COLO829 (cell line): ENCODE results near the gene LRMDA.

ENCODE experiments used
- DNase-seq: peaks from one replicate; pipeline ENCODE4 v3.0.0; 2012; ENCODE audit warnings: low spot score

The LRMDA gene

GRCh38 chr10:75836064-75836463, 404.6 kb downstream of the LRMDA start:
- no peak for DNase-seq

- no peak for DNase-seq
These were observed 407.1 kb downstream of the LRMDA start for GRCh38 chr10:75838486-75838885.

GRCh38 chr10:75839020-75839419, 407.6 kb downstream of the LRMDA start:
- no peak for DNase-seq

- DNase-seq = no peak
These were observed 409.8 kb downstream of the LRMDA start for GRCh38 chr10:75841266-75841665.

GRCh38 chr10:75845176-75845947, 413.9 kb downstream of the LRMDA start:
- DNase-seq = no peak

DNA sequence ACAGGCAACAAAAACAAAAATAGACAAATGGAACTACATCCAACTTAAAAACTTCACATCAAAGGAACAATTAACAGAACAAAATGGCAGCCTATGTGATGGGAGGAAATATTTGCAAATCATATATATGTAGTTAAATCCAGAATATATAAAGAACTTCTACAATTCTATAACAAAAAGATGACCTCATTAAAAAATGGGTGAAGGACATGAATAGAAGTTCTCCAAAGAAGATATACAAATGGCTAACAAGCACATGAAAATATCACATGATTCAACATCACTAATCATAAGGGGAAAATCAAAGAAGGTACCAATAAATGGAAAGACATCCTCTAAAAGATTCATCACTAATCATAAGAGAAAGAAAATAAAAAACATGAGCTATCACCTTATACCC, 416.1 kb downstream of the LRMDA start:
- no peak for DNase-seq

- no peak for DNase-seq
These were observed 420.3 kb downstream of the LRMDA start for GRCh38 chr10:75851580-75852345.

DNA sequence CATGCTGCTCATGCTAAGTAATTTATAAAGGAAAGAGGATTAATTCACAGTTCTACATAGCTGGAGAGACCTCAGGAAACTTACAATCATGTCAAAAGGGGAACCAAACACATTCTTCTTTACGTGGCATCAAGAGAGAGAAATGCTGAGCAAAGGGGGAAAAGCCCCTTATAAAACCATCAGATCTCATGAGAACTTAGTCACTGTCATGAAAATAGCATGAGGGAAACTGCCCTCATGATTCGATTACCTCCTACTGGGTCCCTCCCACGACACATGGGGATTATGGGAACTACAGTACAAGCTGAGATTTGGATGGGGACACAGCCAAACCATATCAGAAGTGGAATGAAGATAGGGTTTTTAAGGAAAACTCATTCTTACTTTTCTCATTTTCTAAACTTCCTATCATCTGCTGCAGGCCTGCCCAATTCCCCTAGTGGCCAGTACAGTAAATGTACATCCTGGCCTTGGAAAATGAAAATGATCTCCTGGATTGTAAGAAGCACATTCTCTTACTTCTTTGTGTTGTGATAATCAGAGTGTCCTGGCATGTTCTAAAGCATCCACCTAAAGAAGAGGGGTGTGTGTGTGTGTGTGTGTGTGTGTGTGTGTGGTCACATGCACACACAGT, 421.5 kb downstream of the LRMDA start:
- peak; percentile 6 for DNase-seq

DNA sequence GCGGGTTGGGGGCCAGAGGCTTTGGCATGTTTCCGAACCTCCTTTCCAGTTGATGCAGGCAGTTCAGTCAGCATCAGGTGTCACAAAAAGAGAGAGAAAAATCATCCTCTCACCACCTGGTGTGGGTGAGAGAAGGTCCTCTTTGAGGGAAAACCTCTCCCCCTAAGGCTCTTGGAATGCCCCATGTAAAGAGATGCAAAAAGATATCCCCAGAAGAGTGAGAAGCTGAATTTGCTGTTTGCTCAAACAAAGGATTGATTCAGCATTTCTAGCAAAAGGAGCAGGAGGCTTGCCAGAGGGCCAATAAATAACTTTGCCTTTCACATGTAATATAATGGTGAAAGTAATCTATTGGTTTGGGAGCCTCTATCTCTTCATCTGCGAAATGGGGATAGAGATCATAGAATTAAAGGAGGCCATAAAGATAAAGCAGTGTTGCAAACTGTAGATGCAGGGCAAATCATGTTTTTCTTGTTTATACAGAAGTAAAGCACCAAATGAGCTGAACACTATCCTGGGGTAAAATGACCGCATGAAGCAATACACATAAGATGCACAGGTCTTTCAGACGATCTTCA, 425.9 kb downstream of the LRMDA start:
- DNase-seq = peak; percentile 0

- DNase-seq = no peak
These were observed 426.5 kb downstream of the LRMDA start for GRCh38 chr10:75857896-75858295.

- no peak for DNase-seq
These were observed 426.9 kb downstream of the LRMDA start for GRCh38 chr10:75858339-75858738.

DNA sequence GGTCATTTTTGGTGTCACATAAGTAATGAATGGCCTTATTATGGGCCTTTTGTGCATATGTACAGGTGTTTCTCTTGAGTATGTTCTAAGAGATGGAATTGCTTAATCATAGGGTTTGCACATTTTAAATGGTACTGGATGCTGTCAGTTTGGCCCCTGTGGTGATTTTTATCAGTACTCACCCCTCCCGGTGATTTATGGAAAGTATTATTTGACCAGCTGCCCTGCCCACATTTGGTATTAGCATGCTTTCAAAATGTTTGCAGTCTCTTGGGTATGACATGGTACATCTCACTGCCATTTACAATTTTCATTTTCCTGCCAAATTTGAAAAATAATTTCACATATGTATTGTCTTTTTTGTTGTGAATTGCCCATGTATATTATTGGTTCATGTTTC, 427.7 kb downstream of the LRMDA start:
- DNase-seq = no peak

DNA sequence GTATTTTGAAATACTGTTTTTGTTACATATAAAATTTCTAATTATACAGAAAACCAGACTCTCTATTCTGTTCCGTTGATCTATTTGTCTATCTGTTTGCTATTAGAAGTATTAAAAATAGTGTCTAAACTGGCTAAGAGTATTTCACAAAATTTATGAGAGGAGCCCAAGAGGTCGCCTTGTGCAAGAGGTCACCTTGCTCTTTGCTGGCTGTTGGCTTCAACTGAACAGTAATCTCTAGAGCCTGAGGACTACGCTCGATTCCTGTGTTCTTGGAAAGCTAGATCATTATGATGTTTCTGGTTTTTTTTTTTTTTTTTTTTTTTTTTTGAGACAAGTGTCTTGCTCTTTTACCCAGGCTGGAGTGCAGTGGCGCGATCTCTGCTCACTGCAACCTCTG, 428.6 kb downstream of the LRMDA start:
- DNase-seq = no peak

- DNase-seq = no peak
These were observed 430.2 kb downstream of the LRMDA start for GRCh38 chr10:75861582-75861981.

- DNase-seq = no peak
These were observed 431.5 kb downstream of the LRMDA start for GRCh38 chr10:75862935-75863334.

DNA sequence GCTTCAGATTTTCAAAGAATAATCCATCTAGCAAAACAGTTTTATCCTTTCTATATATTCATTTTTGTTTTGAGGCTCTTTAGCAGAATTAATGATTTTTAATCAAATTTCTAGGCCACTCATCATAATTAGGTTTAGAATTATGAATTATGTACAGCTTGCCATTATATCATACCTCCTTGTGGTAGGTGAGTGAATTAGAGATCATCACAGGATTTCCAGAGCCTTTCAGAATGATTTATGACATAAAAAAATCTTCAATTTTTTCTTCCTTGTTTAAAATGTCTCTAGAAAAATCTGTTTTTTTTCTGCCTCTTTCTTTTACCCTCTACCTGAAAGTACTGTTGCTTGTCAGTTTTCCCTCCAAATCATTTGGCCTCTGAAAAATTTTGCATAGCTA, 433.3 kb downstream of the LRMDA start:
- no peak for DNase-seq

GRCh38 chr10:75865413-75866299, 434.2 kb downstream of the LRMDA start:
- no peak for DNase-seq

DNA sequence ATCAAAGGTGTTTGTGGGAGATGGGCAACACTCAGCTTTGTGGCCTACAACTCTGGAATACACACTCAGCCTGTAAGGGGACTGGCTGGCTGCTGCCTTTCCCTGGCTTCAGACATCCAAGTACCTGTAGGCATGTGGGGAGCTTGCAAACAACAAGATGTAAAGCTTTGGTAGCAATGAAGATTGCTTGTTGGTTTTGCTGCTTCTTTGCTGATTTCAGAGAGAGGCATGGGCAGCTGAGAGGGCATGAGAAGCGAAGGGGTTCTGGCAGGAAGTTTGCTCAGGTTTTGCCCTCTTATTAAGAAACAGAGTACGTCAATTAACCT, 434.8 kb downstream of the LRMDA start:
- DNase-seq = no peak

DNA sequence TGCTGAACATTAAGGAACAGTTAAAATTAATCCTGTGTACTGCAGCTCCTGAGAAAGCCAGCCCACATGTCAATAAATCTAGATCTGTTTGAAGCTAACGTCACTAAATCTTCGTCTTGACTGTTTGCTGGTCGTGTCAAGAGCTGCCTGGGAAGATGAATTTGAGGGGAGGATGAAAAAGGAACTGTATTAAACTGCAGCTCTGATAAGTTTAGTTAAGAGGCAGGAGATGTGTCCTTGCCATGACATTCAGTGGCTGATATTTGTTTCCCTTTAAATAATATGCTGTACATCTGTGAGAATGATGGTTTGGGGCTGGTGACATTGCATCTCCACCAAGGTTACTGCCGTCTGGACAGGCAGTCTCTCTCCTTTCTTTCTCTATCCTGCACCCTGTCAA, 435.3 kb downstream of the LRMDA start:
- no peak for DNase-seq

DNA sequence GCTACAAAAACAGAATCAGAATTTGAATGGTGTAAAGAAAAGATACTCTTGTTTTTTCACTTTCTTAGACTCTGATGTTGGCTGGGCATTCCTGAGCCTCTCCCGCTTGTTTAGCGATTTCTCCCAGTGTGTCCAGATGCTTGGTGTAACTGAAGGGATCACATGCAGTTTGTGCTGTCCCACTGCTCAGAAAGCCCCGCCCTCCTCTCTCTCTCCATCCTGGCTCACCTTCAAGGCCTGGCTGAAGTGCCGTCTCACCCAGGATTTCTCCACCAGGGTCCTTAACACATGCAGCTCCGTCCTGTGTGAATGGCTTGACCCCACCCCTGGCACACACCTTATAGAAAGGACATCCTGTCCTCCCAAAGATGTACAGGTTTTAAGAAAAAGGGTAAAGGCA, 437.1 kb downstream of the LRMDA start:
- no peak for DNase-seq

DNA sequence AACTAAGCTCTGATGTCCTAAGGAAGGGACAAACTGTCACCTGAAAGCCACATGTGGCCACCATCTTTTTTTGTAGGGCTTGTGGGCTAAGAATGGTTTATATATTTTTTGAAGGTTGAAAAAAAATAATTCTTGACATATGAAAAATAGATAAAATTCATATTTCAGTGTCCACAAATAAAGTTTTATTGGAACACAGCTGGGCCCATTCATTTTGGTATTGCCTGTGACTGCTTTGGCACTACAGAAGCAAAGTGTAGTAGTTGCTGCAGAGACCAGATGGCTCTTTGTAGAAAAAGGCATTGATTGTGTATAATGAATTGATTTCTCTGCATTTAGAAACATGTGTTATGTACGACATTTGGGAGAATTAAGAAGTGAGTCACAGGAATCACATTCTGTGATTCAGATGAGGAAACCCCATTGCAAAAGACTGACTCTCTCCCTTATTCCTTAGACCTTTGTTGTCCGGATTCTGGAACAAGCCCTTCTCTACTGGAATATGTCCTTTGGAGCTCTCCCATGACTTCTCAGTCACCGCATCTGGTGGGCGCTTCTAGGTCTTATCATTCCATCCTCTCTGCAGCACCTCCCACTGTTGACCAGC, 438.7 kb downstream of the LRMDA start:
- no peak for DNase-seq
